Left ventricle myocardium superior (tissue), 1 donor: Measurements from ENCODE around the gene CERS1. TPM values are rescaled to one million over a fixed set of nuclear protein-coding genes. Genes with fewer than 3 reads are reported as not detected.
"Not testable (repeated sequence)": the region's sequence is repeated elsewhere in the genome, so short reads cannot be mapped to it uniquely, and the experiment has no call there.

Source experiments
- ATAC-seq: fragments of 200-7000 bp; cut with Tn5 transposase; one replicate; pipeline ENCODE4 v1.9.1; 2020; ENCODE audit warnings: mild to moderate bottlenecking, moderate library complexity
- DNase-seq: peaks from one replicate; pipeline ENCODE4 v3.0.0-alpha.2; 2020
- intact Hi-C: fragments of 100-400 bp; cut with micrococcal nuclease; formaldehyde crosslinking; loops from one replicate; pipeline ENCODE4 v1.11.0; 2022
- total RNA-seq: library from RNA; stranded (reverse); fragmentation: NEBNext Ultra II Directional; extraction: Animal tissue kit (Norgen Biotek cat#: 25700); gene quantifications from one replicate; pipeline ENCODE4 v1.2.1, GENCODE V29; 2021
- donor health status: DM: no; HTN: yes; CAD: no; lungs with severe emphysema.

Gene CERS1
- total RNA-seq, 1 donor from 2014 or later = 0.42 TPM

- intact Hi-C loops = no loop called here
- DNase-seq (no peak), ATAC-seq (no peak)
Measured at GRCh38 chr19:18920400-18920799, 24.4 kb upstream of the CERS1 start.

GRCh38 chr19:18919900-18920214 is 23.9 kb upstream of the CERS1 start:
- ATAC-seq = no peak
- intact Hi-C loops = no loop called here

DNA sequence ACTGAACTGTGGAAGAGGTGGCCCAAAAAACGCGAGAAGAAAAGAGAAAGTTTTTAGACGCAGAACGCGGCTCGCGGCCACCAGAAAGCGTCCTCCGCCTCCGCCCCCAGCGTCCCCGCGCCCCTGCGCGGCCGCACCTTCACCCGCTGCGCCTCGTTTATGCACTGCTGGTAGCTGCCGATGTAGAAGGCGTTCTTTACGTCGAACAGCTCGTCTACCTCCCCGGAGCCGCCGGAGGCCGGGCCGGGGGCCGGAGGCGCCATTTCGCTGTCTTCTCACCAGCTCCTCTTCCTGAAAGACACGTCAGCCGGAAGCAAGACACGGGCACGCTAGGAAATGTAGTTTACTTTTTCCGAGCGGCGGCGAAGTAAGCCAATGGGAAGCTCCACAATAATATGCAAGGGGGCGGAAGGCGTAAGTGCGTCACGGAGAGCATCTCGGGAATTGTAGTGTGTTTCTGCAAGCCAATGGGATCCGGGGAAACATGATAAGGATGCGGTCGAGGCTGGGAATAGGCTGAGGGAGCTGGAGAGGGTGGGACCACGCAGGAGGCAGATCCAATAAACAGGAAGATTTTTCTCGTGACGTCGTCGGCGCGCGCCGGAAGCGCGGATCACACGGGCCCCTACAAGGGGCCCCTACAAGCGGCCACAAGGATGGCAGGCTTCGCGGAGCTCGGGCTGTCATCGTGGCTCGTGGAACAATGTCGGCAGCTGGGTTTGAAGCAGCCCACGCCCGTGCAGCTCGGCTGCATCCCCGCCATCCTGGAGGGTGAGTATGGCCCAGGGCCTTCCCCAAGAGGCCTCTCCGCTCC is 23.3 kb upstream of the CERS1 start, which contains the start of the genes COPE and DDX49:
TSS of gene COPE (minus strand) at position 302 of the 814 bp plus-strand sequence. CDS start at position 263, 39 bp downstream.
TSS of gene DDX49 (plus strand) at position 630 of the 814 bp plus-strand sequence. CDS start at position 657, 27 bp downstream.
- DNase-seq (peak; percentile 98), ATAC-seq (peak; percentile 99)
- intact Hi-C loops = no loop called here

More at GRCh38 chr19:18919900-18920214, 23.9 kb upstream of the CERS1 start:
- DNase-seq = no peak

DNA sequence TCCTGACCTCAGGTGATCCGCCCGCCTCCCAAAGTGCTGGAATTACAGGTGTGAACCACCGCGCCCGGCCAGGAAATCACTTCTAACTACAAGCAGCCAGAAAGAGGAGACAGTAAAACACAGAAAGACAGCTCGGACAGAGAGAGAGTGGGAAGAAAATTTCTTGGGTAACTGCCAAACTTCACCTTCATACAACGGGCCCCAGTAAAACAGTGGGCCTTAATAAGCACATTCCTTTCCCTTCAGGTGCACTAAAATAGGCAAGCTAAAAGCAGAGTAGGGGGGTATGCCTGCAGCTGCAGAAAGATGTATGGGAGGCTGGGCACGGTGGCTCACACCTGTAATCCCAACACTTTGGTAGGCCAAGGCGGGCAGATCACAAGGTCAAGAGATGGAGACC is 21.6 kb upstream of the CERS1 start:
- DNase-seq, ATAC-seq, intact Hi-C loops: not testable (repeated sequence)

- DNase-seq (no peak), ATAC-seq (no peak)
- intact Hi-C loops = no loop called here
Measured at GRCh38 chr19:18915639-18916038, 19.7 kb upstream of the CERS1 start.

GRCh38 chr19:18913466-18913865 is 17.5 kb upstream of the CERS1 start:
- DNase-seq = no peak
- no peak for ATAC-seq
- intact Hi-C loops = no loop called here

- DNase-seq (no peak), ATAC-seq (no peak)
- intact Hi-C loops = no loop called here
Measured at GRCh38 chr19:18912933-18913332, 17.0 kb upstream of the CERS1 start.

- DNase-seq = no peak
- intact Hi-C loops = no loop called here
- ATAC-seq = no peak
Measured at GRCh38 chr19:18910801-18911436, 15.0 kb upstream of the CERS1 start.

GRCh38 chr19:18910010-18910409 is 14.1 kb upstream of the CERS1 start:
- intact Hi-C loops = no loop called here
- no peak for ATAC-seq
- no peak for DNase-seq

DNA sequence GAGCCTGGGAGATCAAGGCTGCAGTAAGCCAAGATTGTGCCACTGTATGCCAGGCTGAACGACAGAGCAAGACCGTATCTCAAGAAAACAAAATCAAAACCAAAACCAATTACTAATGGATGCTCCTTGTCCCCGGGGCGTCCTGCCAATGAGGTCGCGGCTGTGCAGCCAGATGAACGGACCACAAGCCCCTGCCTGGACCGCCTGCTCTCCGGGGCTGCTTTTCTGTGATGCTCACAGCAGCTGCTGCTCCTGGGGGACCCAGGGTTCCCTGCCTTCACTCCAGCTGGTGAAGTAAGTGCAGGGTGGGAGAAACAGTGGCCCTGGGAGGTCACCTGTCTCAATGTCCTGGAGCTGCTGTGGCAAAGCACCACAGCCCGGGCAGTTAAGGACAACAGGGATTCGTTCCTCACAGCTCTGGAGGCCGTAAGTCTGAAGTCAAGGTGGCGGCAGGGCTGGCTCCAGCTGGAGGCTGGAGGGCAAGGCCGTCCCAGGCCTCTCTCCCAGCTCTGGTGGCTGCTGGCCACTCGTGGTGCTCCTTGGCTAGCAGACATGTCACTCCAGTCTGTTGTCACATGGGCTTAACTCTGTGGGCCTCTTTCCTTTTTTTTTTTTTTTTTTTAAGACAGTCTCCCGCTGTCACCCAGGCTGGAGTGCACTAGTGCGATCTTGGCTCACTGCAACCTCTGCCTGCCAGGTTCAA is 13.1 kb upstream of the CERS1 start:
- DNase-seq (no peak), ATAC-seq (no peak)
- intact Hi-C loops = no loop called here

DNA sequence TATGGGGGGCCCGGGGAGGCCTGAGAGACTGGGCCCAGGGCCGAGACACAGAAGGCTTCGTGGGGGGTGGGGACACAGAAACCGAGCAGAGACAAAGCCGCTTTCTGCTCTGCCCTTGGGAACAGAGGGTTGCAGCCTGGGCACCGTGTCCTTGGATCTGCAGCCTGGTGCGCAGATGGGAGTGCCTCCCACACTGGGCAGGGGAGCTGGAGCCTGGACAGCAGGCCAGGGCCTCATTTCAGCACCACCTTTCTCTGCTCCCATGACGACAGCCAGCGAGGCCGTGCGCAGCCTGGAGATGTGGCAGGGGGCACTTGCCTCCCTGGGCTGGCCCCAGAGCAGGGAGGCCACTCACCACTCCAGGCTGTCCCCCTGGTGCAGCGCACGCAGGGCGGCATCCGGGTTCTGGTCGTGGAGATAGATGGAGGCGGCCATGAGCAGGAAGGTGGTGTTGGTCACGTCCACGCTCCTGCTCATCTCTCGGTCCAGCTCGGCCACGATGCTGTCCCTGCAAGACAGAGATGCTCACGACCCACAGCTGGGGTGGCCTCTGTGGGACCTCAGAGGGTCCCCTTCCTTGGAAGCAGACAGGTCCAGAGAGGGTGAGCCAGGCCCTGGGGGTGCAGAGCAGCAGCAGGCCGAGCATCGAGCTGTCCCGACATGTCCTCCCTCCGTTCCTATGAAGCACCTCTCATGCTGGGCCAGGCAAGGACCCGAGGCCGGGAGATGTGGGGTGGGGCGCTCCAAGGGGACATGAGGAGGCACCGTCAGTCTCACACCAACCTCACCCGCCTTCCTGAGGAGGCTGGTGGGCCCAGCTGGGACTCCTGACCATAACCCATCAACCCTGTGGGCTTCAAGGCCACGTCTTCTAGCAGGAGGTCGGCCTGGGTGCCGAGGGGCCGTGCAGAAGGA is 10.9 kb upstream of the CERS1 start:
- DNase-seq (no peak), ATAC-seq (no peak)
- intact Hi-C loops = no loop called here

DNA sequence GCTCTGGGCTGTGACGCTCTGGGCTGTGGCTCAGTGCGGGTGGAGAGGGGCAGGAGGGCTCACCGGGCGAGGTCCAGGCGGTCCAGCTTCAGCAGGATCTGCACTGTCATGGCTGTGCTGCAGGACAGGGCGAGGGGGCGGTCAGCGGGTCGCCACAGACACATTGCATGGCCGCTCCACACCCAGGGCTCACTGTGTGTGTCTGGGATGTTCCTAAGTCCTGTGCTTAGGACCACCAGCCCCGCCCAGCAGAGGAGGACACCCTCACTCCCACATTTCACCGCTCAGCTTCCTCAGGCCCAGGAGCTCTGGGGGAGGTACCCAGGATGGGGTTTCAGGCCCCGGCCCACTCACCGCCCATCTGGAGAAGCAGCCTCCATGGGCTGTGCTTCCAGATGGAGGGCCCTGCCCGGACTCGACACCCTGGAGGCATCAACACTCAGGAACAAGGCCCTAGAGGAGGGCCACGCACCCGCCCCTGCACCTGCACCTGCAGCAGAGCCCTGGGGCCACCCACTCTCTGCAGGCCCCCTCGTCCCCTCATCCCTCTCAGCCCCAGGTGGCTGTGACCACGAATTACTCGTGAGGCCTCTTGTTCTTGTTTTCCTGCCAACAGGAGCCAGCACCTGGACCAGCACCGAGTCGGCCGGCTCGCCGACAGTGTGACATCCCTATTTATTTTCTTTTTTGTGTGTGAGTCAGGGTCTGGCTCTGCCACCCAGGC is 9.7 kb upstream of the CERS1 start:
- intact Hi-C loops = no loop called here
- DNase-seq (no peak), ATAC-seq (no peak)

DNA sequence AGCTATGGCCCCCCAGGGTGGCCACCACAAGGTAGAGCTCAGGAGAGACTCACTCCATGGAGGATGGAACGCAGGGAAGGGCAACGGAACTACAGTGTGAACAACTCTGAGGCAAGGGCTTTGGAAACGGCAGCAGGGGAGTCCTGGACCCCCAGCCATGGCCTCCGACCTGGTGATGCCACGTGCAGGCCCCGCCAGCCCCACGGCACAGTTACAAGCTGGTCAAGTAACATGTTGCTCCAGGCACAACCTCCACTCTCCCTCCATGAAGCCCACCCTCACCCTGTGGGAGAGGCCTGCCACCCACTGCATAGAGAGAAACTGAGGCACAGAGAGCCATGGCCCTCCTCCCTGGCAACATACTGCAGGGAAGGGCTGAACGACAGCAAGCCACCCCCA is 9.1 kb upstream of the CERS1 start:
- intact Hi-C loops = no loop called here
- ATAC-seq = no peak

DNA sequence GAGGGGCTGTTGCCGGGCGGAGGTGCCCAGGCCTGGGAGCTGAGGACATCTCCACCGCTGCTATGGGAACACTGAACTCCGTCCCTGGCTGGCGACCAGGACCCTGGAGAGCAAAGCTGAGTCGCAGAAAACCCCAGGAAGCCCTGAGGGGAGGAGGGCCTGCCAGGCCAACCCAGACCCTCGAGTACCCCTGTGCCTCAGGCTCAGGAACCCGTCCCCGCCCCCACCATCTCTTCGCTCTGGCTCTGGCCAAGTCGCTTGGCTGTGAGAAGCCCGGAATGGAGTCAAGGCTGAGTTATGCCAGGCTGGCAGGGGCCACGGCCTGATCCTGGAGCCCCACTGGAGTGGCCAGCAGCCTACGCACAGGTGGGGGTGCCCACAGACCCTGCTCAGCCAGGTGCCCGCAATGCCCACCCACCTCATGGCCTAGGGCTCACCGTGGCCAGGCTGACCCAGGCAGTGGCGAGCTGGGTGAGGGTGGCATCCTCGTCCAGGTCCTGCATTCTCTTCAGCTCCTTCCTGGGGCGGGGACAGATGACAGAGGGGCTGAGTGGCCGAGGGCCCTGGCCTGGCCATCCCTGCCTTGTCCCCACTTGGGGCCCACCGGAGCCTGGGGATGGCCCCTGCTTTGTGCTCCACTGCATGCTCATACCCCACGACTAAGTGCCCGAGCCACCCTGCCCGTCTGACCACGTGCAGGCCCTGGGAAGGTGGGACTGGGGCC is 8.5 kb upstream of the CERS1 start:
- intact Hi-C loops = no loop called here
- ATAC-seq (no peak), DNase-seq (no peak)

More for the DNA sequence above, 9.1 kb upstream of the CERS1 start:
- DNase-seq = no peak

GRCh38 chr19:18903156-18904037 is 7.4 kb upstream of the CERS1 start:
- intact Hi-C loops = no loop called here
- DNase-seq (no peak), ATAC-seq (no peak)

GRCh38 chr19:18902519-18902918 is 6.6 kb upstream of the CERS1 start:
- ATAC-seq, DNase-seq, intact Hi-C loops: not testable (repeated sequence)

GRCh38 chr19:18901491-18901890 is 5.5 kb upstream of the CERS1 start:
- ATAC-seq = no peak
- DNase-seq = no peak
- intact Hi-C loops = no loop called here
